Measurements from ENCODE around the gene FCGBP.

- TF ChIP-seq CTCF (optimal IDR thresholded peaks at IDR 0.05 in 1 of 3, IDR thresholded peaks at IDR 0.05 in 1 of 3, conservative IDR thresholded peaks at IDR 0.05 in 1 of 3; ENCODE audit: extremely low read depth in 1 of 3, insufficient read depth in 2 of 3, low read length in 3 of 3): no peak
- TF ChIP-seq EZH2 (IDR thresholded peaks at IDR 0.05; ENCODE audit: low read length): no peak
Measured at GRCh38 chr19:39927524-39928356, 6.7 kb downstream of the FCGBP start.

Measured in keratinocyte (primary cell).